ENCODE results near the gene LYG1. TPM values are rescaled to one million over a fixed set of nuclear protein-coding genes. Genes with fewer than 3 reads are reported as not detected.
"Not testable (repeated sequence)": the region's sequence is repeated elsewhere in the genome, so short reads cannot be mapped to it uniquely, and the experiment has no call there.

LYG1 gene
- total RNA-seq, 6 donors from 2014 or later = 0.49 to 2.1 (median 1.1) TPM; not detected in 2

DNA sequence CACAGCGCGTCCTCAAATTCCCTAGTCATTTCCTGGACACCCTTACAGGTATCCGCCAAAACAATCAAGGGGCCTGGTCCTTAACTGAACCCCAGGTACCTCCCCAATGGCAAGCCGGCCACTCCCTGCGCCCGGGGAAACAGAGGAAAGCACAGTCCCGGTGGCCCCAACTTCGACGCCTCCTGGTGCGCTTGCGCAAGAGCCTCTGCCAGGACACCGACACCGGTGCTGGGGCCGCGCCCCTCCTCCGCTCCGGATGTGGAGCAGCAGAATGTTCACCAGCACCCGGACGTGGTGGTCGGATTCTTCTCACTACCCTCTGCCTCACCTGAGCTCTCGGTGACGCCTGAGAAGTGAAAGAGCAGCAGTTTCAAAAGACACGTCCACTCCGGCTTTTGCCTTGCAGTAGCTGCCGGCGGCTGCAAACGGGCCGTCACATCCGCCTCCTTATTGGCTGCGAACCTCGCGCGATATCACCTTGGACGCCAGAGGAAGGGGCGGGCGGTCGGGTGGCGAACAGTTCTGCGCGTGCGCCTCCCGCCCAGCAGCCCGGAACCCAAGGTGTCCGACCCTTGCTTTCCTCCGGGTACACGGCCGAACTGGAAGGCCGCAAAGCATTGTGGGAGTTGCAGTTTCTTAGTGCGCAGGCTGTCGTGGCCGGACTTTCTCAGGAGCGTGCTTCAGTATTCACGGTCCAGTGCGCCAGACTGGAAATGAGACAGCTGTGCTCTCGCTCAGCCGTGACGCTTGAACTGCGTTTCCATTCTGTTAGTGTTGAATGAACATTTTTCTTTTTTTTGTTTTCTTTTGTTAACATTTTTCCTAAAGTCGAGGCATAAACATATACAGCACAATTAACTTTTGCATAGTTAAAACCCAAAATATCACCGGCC, 35.2 kb upstream of the LYG1 start, which contains the start of gene TXNDC9:
TXNDC9 (minus strand) TSS at position 423 of the 893 bp plus-strand sequence. CDS start 3,123 bp downstream, outside the sequence.
- DNase-seq (peak; percentile 98 to 99), ATAC-seq (ENCODE audit: low FRiP score in 2 of 2) (peak; percentile 96 to 98)
- Histone ChIP-seq H3K27ac (peak within 1 kb of the TSS; percentile 84 to 91 (median 88)), H3K4me3 (peak within 1 kb of the TSS; percentile 69 to 96 (median 84)), H3K4me1 (peaks cover 30 to 41% (median 37%) of the 10 kb centered on the region in 4 donors), H3K9me3 (no peaks in the 10 kb centered on the region), H3K36me3 (peaks cover 7 to 19% (median 18%) of the 10 kb centered on the region in 4 donors), H3K27me3 (no peaks in the 10 kb centered on the region)
- WGBS, 2 donors = 1% methylated on average over 22 to 46 of the region's 60 CpGs
- no peak for TF ChIP-seq EP300 (IDR thresholded peaks at IDR 0.05)
- TF ChIP-seq POLR2A (IDR thresholded peaks at IDR 0.05) = peak in 2 of 4 donors; percentile 38 to 78
- TF ChIP-seq, protein P1, sequence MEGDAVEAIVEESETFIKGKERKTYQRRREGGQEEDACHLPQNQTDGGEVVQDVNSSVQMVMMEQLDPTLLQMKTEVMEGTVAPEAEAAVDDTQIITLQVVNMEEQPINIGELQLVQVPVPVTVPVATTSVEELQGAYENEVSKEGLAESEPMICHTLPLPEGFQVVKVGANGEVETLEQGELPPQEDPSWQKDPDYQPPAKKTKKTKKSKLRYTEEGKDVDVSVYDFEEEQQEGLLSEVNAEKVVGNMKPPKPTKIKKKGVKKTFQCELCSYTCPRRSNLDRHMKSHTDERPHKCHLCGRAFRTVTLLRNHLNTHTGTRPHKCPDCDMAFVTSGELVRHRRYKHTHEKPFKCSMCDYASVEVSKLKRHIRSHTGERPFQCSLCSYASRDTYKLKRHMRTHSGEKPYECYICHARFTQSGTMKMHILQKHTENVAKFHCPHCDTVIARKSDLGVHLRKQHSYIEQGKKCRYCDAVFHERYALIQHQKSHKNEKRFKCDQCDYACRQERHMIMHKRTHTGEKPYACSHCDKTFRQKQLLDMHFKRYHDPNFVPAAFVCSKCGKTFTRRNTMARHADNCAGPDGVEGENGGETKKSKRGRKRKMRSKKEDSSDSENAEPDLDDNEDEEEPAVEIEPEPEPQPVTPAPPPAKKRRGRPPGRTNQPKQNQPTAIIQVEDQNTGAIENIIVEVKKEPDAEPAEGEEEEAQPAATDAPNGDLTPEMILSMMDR (IDR thresholded peaks at IDR 0.05) = peak in 2 of 6 experiments; percentile 6 to 36
- TF ChIP-seq POLR2AphosphoS5 (IDR thresholded peaks at IDR 0.05) = peak; percentile 81 to 89

DNA sequence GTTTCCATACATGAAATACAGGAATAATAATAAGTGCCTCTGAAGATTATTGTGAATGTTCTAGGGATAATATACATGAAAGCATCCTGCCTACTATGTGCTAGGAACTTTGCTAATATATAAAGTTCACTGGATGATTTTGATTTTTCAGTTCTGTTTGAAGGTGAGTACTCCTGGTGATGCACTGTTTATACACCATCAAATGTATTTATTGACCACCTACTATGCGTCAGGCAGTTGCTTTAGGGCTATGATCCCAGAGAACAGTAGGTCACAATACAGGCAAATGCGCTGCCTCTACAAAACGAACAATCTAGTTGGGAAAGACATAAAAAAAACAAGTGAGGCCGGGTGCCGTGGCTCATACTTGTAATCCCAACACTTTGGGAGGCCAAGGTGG, 24.4 kb upstream of the LYG1 start:
- no peaks in the 10 kb centered on the region for H3K4me1 ChIP-seq
- H3K27ac ChIP-seq = no peak overlapping the region
- no peak for TF ChIP-seq POLR2AphosphoS5 (IDR thresholded peaks at IDR 0.05)
- TF ChIP-seq POLR2A (IDR thresholded peaks at IDR 0.05) = no peak
- TF ChIP-seq EP300 (IDR thresholded peaks at IDR 0.05) = no peak
- TF ChIP-seq, protein P1 (IDR thresholded peaks at IDR 0.05) = no peak
- ATAC-seq (ENCODE audit: low FRiP score in 2 of 2) (no peak), DNase-seq (no peak)
- 96 to 99% methylated on average over 5 of the region's 5 CpGs for WGBS, 2 donors
- peaks cover 42 to 97% (median 72%) of the 10 kb centered on the region in 4 donors for H3K36me3 ChIP-seq
- H3K4me3 ChIP-seq = no peak overlapping the region
- H3K27me3 ChIP-seq = no peaks in the 10 kb centered on the region
- H3K9me3 ChIP-seq = no peaks in the 10 kb centered on the region

DNA sequence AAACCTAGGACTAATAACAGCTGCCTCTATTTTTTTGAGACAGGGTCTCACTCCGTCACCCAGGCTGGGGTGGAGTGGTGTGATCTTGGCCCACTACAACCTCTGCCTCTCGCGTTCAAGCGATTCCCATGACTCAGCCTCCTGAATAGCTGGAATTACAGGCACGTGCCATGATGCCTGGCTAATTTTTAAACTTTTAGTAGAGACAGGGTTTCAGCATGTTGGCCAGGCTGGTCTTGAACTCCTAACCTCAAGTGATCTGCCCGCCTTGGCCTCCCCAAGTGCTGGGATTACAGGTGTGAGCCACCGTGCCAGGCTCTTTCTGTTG, 16.8 kb upstream of the LYG1 start:
- not testable (repeated sequence) for H3K27ac ChIP-seq; ATAC-seq (ENCODE audit: low FRiP score in 2 of 2); H3K9me3 ChIP-seq; H3K27me3 ChIP-seq; H3K4me1 ChIP-seq; H3K4me3 ChIP-seq; DNase-seq
- 95 to 97% methylated on average over 7 of the region's 7 CpGs for WGBS, 2 donors
- H3K36me3 ChIP-seq = peaks cover 10 to 65% (median 34%) of the 10 kb centered on the region in 4 donors

DNA sequence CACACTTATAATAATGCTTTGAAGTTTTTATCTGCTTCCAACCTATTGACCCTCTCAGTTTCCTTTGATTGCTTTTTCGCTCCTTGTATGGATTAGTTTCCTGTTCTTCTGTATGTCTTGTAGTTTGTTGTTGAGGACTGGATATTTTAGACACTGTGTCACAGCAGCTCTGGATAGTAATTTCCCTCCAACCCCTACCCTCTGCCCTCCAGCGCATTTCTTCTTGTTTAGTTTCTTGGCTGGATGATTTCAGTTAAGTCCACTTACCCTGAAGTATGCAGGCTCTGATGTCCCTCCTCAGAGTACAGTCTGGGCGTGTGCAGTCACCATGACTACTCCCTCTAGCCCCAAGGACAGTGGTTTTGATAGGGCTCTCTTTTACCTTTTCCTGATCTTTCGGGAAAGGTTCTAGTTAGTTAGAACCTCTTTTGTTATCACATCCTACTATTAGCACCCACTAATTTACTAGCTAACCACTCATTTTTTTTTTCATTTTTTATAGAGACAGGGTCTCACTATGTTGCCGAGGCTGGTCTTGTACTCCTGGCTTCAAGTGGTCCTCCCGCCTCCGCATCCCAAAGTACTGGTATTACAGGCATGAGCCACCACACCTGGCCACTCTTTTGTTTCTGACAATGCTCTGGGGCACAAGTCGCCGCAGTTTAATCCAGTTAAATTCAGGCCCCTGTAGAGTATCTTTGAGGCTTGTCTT, 16.3 kb upstream of the LYG1 start:
- no peaks in the 10 kb centered on the region for H3K9me3 ChIP-seq
- 88 to 92% methylated on average over 9 of the region's 9 CpGs for WGBS, 2 donors
- ATAC-seq (ENCODE audit: low FRiP score in 2 of 2) (no peak), DNase-seq (no peak)
- H3K4me1 ChIP-seq = no peaks in the 10 kb centered on the region
- no peak overlapping the region for H3K4me3 ChIP-seq
- no peak overlapping the region for H3K27ac ChIP-seq
- peaks cover 10 to 59% (median 30%) of the 10 kb centered on the region in 4 donors for H3K36me3 ChIP-seq
- TF ChIP-seq, protein P1 (IDR thresholded peaks at IDR 0.05) = no peak
- no peak for TF ChIP-seq EP300 (IDR thresholded peaks at IDR 0.05)
- TF ChIP-seq POLR2AphosphoS5 (IDR thresholded peaks at IDR 0.05) = no peak
- no peak for TF ChIP-seq POLR2A (IDR thresholded peaks at IDR 0.05)
- no peaks in the 10 kb centered on the region for H3K27me3 ChIP-seq

DNA sequence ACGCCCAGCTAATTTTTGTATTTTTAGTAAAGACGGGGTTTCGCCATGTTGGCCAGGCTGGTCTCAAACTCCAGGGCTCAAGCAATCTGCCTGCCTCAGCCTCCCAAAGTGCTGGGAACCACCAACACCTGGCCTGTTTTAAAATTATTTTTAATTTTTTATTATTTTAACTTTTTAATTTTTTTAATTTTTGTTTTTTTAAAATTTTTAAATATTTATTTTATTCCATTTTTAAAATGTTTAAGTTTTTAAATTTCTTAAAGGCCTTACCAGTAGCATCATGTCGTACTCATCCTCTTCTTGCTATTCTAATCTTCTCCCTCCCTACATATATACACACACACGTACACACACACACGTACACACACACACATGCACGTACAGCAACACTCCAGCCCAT, 1.4 kb downstream of the LYG1 start:
- Histone ChIP-seq H3K9me3 (no peaks in the 10 kb centered on the region), H3K4me3 (no peak overlapping the region), H3K4me1 (no peaks in the 10 kb centered on the region), H3K27me3 (no peaks in the 10 kb centered on the region), H3K27ac (no peak overlapping the region), H3K36me3 (peaks cover 0 to 8% (median 2%) of the 10 kb centered on the region in 4 donors)
- WGBS, 2 donors = 96 to 97% methylated on average over 7 of the region's 7 CpGs
- TF ChIP-seq EP300 (IDR thresholded peaks at IDR 0.05) (no peak), POLR2A (IDR thresholded peaks at IDR 0.05) (no peak), POLR2AphosphoS5 (IDR thresholded peaks at IDR 0.05) (no peak)
- TF ChIP-seq, protein P1 (IDR thresholded peaks at IDR 0.05) = no peak
- ATAC-seq (ENCODE audit: low FRiP score in 2 of 2) (no peak), DNase-seq (no peak)

All from upper lobe of left lung (tissue), 6 donors.